ENCODE data around the gene COL19A1. TPM values are rescaled to one million over a fixed set of nuclear protein-coding genes. Genes with fewer than 3 reads are reported as not detected.

COL19A1 gene
- total RNA-seq, 1 experiment from 2014 or later: not detected

GRCh38 chr6:69976591-69977090 lies 110.3 kb downstream of the COL19A1 start:
- H3K36me3 ChIP-seq (ENCODE audit: low read depth): no peaks in the 10 kb centered on the region
- no peak overlapping the region for H3K27ac ChIP-seq
- intact Hi-C loops (cut with micrococcal nuclease; ENCODE audit: unreplicated experiment): no loop called here
- no peak for DNase-seq
- H3K9me2 ChIP-seq (ENCODE audit: insufficient read depth): no peaks in the 10 kb centered on the region
- CTCF ChIA-PET: no interaction called here
- H3K9me3 ChIP-seq (ENCODE audit: insufficient read depth, low read depth): no peaks in the 10 kb centered on the region
- no peak overlapping the region for H2AFZ ChIP-seq
- H3F3A ChIP-seq (ENCODE audit: insufficient read depth, low read depth): no peaks in the 10 kb centered on the region
- no peak overlapping the region for H3K4me2 ChIP-seq
- POLR2A ChIA-PET (ENCODE audit: unreplicated experiment): no interaction called here
- TF ChIP-seq CTCF (conservative IDR thresholded peaks at IDR 0.05) (no peak), EZH2 (IDR thresholded peaks at IDR 0.05; ENCODE audit: low read depth) (no peak)
- H3K4me3 ChIP-seq: no peak overlapping the region
- BruUV-seq (replicated peaks): no TSS peak
- H3K27me3 ChIP-seq (ENCODE audit: insufficient read depth, low read depth): no peaks in the 10 kb centered on the region
- no peaks in the 10 kb centered on the region for H4K20me1 ChIP-seq (ENCODE audit: insufficient read depth)
- H3K79me2 ChIP-seq (ENCODE audit: low read depth): no peaks in the 10 kb centered on the region
- no peaks in the 10 kb centered on the region for H3K4me1 ChIP-seq (replicated peaks; ENCODE audit: insufficient read depth)

GRCh38 chr6:69980624-69981023 lies 114.3 kb downstream of the COL19A1 start:
- H3K4me1 ChIP-seq (replicated peaks; ENCODE audit: insufficient read depth): no peaks in the 10 kb centered on the region
- CTCF ChIA-PET: no interaction called here
- no peaks in the 10 kb centered on the region for H4K20me1 ChIP-seq (ENCODE audit: insufficient read depth)
- no peak overlapping the region for H3K27ac ChIP-seq
- intact Hi-C loops (cut with micrococcal nuclease; ENCODE audit: unreplicated experiment): no loop called here
- POLR2A ChIA-PET (ENCODE audit: unreplicated experiment): no interaction called here
- no peak for DNase-seq
- H3K27me3 ChIP-seq (ENCODE audit: insufficient read depth, low read depth): no peaks in the 10 kb centered on the region
- H3K4me2 ChIP-seq: no peak overlapping the region
- no peaks in the 10 kb centered on the region for H3F3A ChIP-seq (ENCODE audit: insufficient read depth, low read depth)
- no peaks in the 10 kb centered on the region for H3K9me2 ChIP-seq (ENCODE audit: insufficient read depth)
- no TSS peak for BruUV-seq (replicated peaks)
- TF ChIP-seq CTCF (conservative IDR thresholded peaks at IDR 0.05) (no peak), EZH2 (IDR thresholded peaks at IDR 0.05; ENCODE audit: low read depth) (no peak)
- no peaks in the 10 kb centered on the region for H3K9me3 ChIP-seq (ENCODE audit: insufficient read depth, low read depth)
- H2AFZ ChIP-seq: no peak overlapping the region
- no peak overlapping the region for H3K4me3 ChIP-seq
- H3K36me3 ChIP-seq (ENCODE audit: low read depth): no peaks in the 10 kb centered on the region
- H3K79me2 ChIP-seq (ENCODE audit: low read depth): no peaks in the 10 kb centered on the region

GRCh38 chr6:69984506-69984905 lies 118.2 kb downstream of the COL19A1 start:
- H3K9me2 ChIP-seq (ENCODE audit: insufficient read depth): no peaks in the 10 kb centered on the region
- H3K79me2 ChIP-seq (ENCODE audit: low read depth): no peaks in the 10 kb centered on the region
- no peak for TF ChIP-seq CTCF (conservative IDR thresholded peaks at IDR 0.05)
- no peak for TF ChIP-seq EZH2 (IDR thresholded peaks at IDR 0.05; ENCODE audit: low read depth)
- no peaks in the 10 kb centered on the region for H3F3A ChIP-seq (ENCODE audit: insufficient read depth, low read depth)
- no peak overlapping the region for H3K4me2 ChIP-seq
- no peak overlapping the region for H3K4me3 ChIP-seq
- CTCF ChIA-PET: no interaction called here
- POLR2A ChIA-PET (ENCODE audit: unreplicated experiment): no interaction called here
- intact Hi-C loops (cut with micrococcal nuclease; ENCODE audit: unreplicated experiment): no loop called here
- no peaks in the 10 kb centered on the region for H3K36me3 ChIP-seq (ENCODE audit: low read depth)
- H3K4me1 ChIP-seq (replicated peaks; ENCODE audit: insufficient read depth): no peaks in the 10 kb centered on the region
- DNase-seq: no peak
- H2AFZ ChIP-seq: no peak overlapping the region
- H4K20me1 ChIP-seq (ENCODE audit: insufficient read depth): no peaks in the 10 kb centered on the region
- no TSS peak for BruUV-seq (replicated peaks)
- H3K9me3 ChIP-seq (ENCODE audit: insufficient read depth, low read depth): no peaks in the 10 kb centered on the region
- no peak overlapping the region for H3K27ac ChIP-seq
- H3K27me3 ChIP-seq (ENCODE audit: insufficient read depth, low read depth): no peaks in the 10 kb centered on the region

Measured in PC-9 (cell line).